Omental fat pad (tissue), 4 donors: ENCODE data around the gene DHRS7. TPM values are rescaled to one million over a fixed set of nuclear protein-coding genes. Genes with fewer than 3 reads are reported as not detected.
"Not testable (repeated sequence)": the region's sequence is repeated elsewhere in the genome, so short reads cannot be mapped to it uniquely, and the experiment has no call there.

ENCODE experiments used
- ATAC-seq: fragments of 150-250 bp; one replicate; pipeline ENCODE4 v1.9.1; 2016; ENCODE audit warnings: mild to moderate bottlenecking, moderate library complexity; ENCODE audit not compliant: low FRiP score
- DNase-seq: peaks from one replicate; pipeline ENCODE4 v3.0.0-alpha.2; 2019; ENCODE audit warnings: low spot score
- CTCF ChIP-seq, 3 donors: fragments of 450-650 bp; IDR thresholded peaks; one replicate each; pipeline ENCODE4 v1.5.1; 2016 to 2017; ENCODE audit warnings: antibody characterized with exemption in 3 of 3, mild to moderate bottlenecking in 3 of 3, moderate library complexity in 2 of 3
- total RNA-seq, 4 donors: library from RNA; depleted of rRNA; stranded (reverse); fragments of >200 nt; gene quantifications; one replicate each; pipeline ENCODE4 v1.1.0, GENCODE V29; 2016

DHRS7 gene
- total RNA-seq, 4 donors from 2014 or later: 56.0 to 82.9 (median 68.4) TPM

- no peak for ATAC-seq
- DNase-seq: no peak
- no peak for TF ChIP-seq CTCF (IDR thresholded peaks at IDR 0.05)
Measured at GRCh38 chr14:60106339-60106738, 58.9 kb downstream of the DHRS7 start.

- ATAC-seq (no peak), DNase-seq (no peak)
- TF ChIP-seq CTCF (IDR thresholded peaks at IDR 0.05): no peak
Measured at GRCh38 chr14:60102389-60102788, 62.8 kb downstream of the DHRS7 start.

- no peak for TF ChIP-seq CTCF (IDR thresholded peaks at IDR 0.05)
- no peak for ATAC-seq
- DNase-seq: no peak
Measured at GRCh38 chr14:60101786-60102185, 63.4 kb downstream of the DHRS7 start.

GRCh38 chr14:60099855-60100254 lies 65.3 kb downstream of the DHRS7 start:
- DNase-seq, ATAC-seq: not testable (repeated sequence)

DNA sequence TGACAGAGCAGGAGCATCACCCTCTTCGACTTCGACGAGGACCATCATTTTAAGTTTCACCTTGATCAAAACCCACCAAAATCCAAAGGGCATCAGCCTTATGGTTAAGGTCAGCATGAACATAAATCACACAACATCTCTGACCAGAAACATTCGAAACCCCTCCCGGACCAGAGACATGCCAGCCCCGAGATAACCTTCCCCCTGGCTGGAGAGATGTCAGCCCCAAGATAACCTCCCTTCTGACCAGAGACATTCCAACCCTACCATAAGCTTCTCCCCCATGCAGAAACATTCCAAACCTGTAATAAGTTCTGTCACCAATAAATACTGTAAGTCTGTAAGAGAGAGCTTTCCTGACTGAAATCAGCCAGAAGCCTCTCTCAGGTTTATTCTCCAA lies 67.2 kb downstream of the DHRS7 start:
- TF ChIP-seq CTCF (IDR thresholded peaks at IDR 0.05): no peak
- no peak for DNase-seq
- ATAC-seq: no peak

DNA sequence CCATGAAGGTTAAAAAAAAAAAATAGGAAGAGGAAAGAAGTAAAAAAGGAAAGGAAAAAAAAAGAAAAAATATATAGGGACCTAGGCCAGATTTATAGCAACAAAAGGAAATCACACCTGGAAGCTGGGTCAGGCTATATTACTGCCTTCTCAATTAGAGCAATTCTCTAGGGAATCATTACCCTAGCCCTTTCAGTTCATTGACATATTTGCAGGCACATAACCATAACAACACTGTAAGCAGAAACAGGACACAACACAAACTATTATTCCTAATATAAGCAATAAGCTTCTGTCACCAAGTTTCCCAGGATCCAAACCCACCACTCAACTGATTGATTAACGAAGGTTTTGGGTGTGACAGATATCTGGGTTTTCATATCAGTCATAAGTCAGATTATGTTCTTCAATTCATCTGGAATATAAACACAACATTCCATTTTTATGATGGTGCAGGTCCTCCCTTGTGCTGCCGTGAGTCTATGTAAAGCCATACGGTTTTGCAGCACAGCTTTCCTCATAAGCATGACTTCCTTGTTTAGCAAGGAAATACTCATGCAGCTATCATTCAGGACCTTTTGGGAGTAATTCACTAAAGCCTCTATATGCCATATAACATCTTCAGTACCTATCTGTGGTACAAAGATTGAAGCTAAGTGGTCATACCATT lies 69.3 kb downstream of the DHRS7 start:
- DNase-seq (no peak), ATAC-seq (no peak)
- no peak for TF ChIP-seq CTCF (IDR thresholded peaks at IDR 0.05)

DNA sequence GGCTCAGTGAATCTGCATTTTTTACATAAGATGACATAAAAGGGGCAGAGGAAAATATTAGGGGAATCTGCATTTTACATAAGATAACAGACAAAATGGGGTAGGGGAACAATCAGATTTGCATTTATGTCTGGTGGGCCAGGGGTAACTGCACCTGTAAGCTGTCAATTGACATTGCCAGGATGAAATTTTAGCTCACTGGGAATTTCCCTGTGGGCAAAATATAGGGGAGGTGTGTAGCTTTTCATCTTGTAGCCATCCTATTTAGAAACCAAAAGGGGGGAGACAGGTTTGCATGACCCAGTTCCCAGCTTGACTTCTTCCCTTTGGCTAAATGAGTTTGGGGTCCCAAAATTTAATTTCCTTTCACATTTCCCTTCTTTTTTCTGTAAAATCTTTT lies 70.0 kb downstream of the DHRS7 start:
- no peak for ATAC-seq
- no peak for DNase-seq
- TF ChIP-seq CTCF (IDR thresholded peaks at IDR 0.05): no peak
